Cardiac muscle cell (in vitro differentiated cells and primary cell): ENCODE data around the gene TYW1. TPM values are rescaled to one million over a fixed set of nuclear protein-coding genes. Genes with fewer than 3 reads are reported as not detected.

ENCODE experiments used
- DNase-seq, 2 donors: peaks; one replicate each; pipeline versions ENCODE4 v3.0.0 to v3.0.0-alpha.2; 2010 to 2017; ENCODE audit warnings: low read depth in 1 of 2, low spot score in 1 of 2
- H3K27ac ChIP-seq: fragments of 200-600 bp; sonication (generic); 2 replicates; pipeline ENCODE4 v1.5.1; 2016
- H3K27me3 ChIP-seq: fragments of 200-600 bp; sonication (generic); 2 replicates; pipeline ENCODE4 v1.6.0; 2016; ENCODE audit warnings: control low read depth
- H3K36me3 ChIP-seq: fragments of 200-600 bp; sonication (generic); 2 replicates; pipeline ENCODE4 v1.5.1; 2016; ENCODE audit warnings: control low read depth
- H3K4me1 ChIP-seq: fragments of 200-600 bp; sonication (generic); 2 replicates; pipeline ENCODE4 v1.8.1; 2017; ENCODE audit warnings: low read depth, mild to moderate bottlenecking, mixed run types
- H3K4me3 ChIP-seq: fragments of 200-600 bp; sonication (generic); 2 replicates; pipeline ENCODE4 v1.5.1; 2016; ENCODE audit warnings: mild to moderate bottlenecking
- H3K9me3 ChIP-seq: fragments of 200-600 bp; sonication (generic); 2 replicates; pipeline ENCODE4 v1.5.1; 2017; ENCODE audit warnings: low read depth, mild to moderate bottlenecking, control low read depth
- polyA plus RNA-seq: library from polyadenylated mRNA; unstranded; fragments of >200 nt; fragmentation: Nextera tagmentation; extraction: Ambion mirVana; gene quantifications from 2 replicates; pipeline ENCODE4 v1.2.1, GENCODE V29; 2016
- total RNA-seq: library from RNA; depleted of rRNA; stranded (reverse); fragments of >200 nt; gene quantifications from 2 replicates; pipeline ENCODE4 v1.2.3, GENCODE V29; 2016
- TF ChIP-seq, protein P1 (sequence below): IDR thresholded peaks from 2 replicates; pipeline ENCODE4 v1.5.1; 2012; ENCODE audit warnings: low read depth, mild to moderate bottlenecking, low read length

TYW1 gene
- total and polyA plus RNA-seq, 2 experiments from 2014 or later: 14.4 to 15.8 TPM

DNA sequence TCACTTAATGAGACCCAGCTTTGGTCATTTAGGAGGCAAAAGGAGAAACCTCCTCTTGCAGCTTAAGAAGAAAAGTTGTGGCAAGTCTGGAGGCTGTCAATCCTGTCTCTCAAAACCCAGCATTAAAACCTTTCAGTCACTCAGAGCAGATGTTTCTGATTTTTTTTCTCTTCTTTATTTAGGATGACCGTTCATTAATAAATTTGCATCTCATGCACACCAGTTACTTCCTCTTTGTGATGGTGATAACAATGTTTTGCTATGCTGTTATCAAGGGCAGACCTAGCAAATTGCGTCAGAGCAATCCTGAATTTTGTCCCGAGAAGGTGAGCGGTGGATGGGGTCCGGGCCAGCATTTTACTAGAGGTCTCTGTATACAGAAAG lies 43.6 kb upstream of the TYW1 start:
- peaks cover 9% of the 10 kb centered on the region for H3K4me1 ChIP-seq
- H3K27me3 ChIP-seq: no peaks in the 10 kb centered on the region
- TF ChIP-seq, protein P1, sequence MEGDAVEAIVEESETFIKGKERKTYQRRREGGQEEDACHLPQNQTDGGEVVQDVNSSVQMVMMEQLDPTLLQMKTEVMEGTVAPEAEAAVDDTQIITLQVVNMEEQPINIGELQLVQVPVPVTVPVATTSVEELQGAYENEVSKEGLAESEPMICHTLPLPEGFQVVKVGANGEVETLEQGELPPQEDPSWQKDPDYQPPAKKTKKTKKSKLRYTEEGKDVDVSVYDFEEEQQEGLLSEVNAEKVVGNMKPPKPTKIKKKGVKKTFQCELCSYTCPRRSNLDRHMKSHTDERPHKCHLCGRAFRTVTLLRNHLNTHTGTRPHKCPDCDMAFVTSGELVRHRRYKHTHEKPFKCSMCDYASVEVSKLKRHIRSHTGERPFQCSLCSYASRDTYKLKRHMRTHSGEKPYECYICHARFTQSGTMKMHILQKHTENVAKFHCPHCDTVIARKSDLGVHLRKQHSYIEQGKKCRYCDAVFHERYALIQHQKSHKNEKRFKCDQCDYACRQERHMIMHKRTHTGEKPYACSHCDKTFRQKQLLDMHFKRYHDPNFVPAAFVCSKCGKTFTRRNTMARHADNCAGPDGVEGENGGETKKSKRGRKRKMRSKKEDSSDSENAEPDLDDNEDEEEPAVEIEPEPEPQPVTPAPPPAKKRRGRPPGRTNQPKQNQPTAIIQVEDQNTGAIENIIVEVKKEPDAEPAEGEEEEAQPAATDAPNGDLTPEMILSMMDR: no peak
- no peaks in the 10 kb centered on the region for H3K9me3 ChIP-seq
- H3K27ac ChIP-seq: no peak overlapping the region
- no peak overlapping the region for H3K4me3 ChIP-seq
- H3K36me3 ChIP-seq: peaks cover 52% of the 10 kb centered on the region
- DNase-seq: no peak

DNA sequence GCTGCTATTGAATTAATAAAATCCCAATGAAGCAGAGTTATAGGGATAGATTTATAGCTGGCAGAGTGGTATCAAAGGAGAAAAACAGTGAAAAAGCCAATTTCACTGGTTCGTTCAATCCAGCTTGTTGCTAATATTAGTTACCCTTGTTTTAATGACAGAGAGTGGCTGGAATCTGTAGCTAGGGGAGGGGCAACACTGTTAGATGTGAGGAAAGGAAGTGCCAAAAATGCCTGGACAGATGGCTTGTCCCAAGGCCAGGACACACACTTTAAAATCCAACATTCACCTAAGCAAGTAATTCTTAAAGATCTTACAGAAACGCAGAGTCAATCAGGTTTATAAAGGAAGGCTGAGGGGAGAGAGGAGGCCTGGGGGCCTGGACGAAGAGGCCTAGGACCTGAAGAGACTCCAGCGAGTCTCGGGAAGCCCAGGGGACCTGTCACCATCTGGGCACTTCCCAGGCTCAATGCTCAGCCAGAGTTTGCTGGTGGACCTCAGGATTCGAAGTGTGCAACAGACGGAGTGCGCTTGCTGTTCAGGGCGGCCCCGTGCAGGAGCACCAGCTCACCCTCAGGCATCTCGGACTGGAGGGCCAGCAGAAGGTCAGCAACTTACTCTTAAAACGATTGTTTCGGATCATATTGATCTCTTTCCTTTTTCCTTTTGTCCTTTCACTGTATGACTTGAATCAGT lies 38.9 kb upstream of the TYW1 start:
- Histone ChIP-seq H3K4me1 (peaks cover 9% of the 10 kb centered on the region), H3K4me3 (no peak overlapping the region), H3K27me3 (no peaks in the 10 kb centered on the region), H3K9me3 (no peaks in the 10 kb centered on the region), H3K36me3 (peaks cover 23% of the 10 kb centered on the region), H3K27ac (peak overlapping the region; percentile 49)
- TF ChIP-seq, protein P1: no peak
- peak in 1 of 2 donors; percentile 6 for DNase-seq

DNA sequence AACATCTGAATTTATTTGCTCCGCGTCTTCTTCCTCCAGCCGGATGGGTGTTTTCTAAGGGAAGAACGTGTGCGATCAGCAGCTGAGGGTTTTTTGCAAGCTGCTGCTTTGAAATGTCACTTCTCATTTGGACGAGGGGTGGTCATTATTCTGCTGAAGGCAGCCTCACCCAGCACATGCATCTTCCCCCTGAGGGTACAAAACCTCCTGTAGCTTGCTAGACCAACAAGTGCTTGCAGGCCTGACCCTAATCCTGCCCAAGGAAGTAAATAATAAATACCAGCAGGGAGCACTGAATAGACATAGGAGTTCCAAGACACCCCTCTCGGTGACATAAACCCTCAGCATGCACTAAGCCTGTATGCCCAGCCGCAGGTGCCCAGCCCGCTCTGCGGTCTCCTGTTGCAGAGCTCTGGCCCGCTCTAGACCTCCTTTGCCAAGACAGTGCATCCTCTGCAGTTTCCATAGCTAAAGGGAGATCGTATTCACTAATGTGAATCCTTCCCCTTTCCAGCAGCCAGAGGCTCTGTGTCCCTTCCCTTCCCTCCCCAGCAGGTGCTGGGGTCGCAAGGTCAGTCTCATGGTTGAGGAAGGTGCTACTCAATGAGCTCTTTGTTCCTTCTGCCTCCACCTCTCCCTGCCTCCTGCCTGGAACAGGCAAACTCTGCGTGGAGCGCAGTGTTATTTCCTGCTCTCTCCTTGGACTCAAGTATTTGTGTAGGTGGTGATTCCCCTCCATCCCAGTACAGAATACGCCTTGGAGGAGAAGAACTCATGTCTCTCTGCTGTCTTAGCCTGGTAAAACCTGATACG lies 37.9 kb upstream of the TYW1 start:
- TF ChIP-seq, protein P1: no peak
- Histone ChIP-seq H3K27me3 (no peaks in the 10 kb centered on the region), H3K9me3 (no peaks in the 10 kb centered on the region)

DNA sequence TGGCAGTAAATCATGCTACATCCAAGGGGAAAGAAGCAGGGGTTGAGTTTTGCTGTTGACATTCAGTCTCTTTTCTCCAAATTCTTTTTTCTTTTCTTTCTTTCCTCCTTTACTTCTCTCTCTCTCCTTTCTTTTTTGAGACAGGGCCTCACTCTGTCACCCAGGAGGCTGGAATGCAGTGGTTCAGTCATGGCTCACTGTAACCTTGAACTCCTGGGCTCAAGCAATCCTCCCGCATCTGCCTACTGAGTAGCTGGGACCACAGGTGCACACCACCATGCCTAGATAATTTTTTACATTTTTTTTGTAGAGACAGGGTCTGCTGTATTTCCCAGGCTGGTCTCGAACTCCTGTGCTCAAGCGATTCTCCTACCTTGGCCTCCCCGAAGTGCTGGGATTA lies 36.4 kb upstream of the TYW1 start:
- no peaks in the 10 kb centered on the region for H3K9me3 ChIP-seq
- no peaks in the 10 kb centered on the region for H3K27me3 ChIP-seq
- no peak overlapping the region for H3K27ac ChIP-seq
- no peak overlapping the region for H3K4me3 ChIP-seq
- no peak for DNase-seq
- H3K36me3 ChIP-seq: peaks cover 15% of the 10 kb centered on the region
- H3K4me1 ChIP-seq: peaks cover 9% of the 10 kb centered on the region
- TF ChIP-seq, protein P1: no peak

More for the DNA sequence above, 37.9 kb upstream of the TYW1 start:
- peak overlapping the region; percentile 49 for H3K27ac ChIP-seq
- peaks cover 9% of the 10 kb centered on the region for H3K4me1 ChIP-seq
- DNase-seq: no peak
- no peak overlapping the region for H3K4me3 ChIP-seq
- H3K36me3 ChIP-seq: peaks cover 23% of the 10 kb centered on the region

DNA sequence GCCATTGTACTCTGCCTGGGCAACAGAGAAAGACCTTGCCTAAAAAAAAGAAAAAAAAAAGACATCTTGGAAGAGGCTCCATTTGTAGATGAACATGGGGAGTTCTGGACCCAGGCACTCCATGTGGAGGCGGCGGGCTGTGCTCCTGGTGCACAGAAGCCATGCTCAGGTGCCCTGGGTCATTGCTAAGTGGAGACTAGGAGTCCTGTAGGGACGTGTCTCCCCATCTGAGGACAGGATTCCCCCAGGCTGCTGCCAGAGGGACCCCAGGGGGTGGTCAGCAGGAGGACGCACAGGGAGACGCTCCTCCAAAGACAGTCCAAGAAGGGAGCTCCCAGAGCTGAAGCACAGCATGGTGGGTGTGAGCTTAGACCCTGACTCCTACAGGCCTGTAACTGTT lies 35.5 kb upstream of the TYW1 start:
- Histone ChIP-seq H3K4me1 (peaks cover 9% of the 10 kb centered on the region), H3K4me3 (no peak overlapping the region), H3K9me3 (no peaks in the 10 kb centered on the region), H3K27me3 (no peaks in the 10 kb centered on the region), H3K36me3 (peaks cover 6% of the 10 kb centered on the region), H3K27ac (no peak overlapping the region)
- DNase-seq: no peak
- TF ChIP-seq, protein P1: no peak
